GM19438 (cell line): ENCODE results near the gene BTBD9.

Experiments
- ATAC-seq: cut with Tn5 transposase; IDR thresholded peaks from one replicate; pipeline ENCODE4 v1.9.1; 2021; ENCODE audit warnings: low read depth; ENCODE audit not compliant: unreplicated experiment

Gene BTBD9

DNA sequence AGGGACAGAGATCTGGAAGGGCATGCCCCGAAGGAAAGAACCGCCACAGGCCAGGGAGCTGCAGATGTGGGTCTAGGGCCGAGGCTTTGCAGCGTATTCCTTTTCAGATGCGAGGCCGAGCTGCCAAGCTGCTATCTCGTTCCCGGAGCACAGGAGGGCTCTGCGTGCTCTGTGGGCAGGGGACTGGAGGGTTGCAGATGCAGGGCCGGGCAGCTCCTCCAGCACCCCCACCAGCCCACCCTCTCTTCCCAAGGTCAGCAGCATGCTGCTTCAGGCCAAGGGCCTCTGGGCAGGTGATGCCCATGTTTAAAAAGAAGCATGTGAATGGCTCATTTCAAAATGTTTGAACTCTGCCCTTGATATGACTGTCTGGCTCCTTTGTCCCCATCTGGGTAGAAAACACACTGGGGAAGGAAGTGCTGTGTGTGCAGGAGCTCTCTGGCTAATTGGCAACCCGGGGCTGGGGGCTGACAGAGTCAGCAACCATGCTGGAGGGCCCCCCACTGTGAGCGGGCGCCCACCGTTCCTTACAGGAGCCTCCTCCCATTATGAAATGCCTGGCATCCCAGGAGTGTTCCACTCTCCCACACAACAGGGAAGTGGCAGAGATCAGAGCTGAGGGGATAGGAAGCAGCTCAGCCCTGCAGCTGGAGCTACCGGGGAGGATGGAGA lies 466.9 kb downstream of the BTBD9 start:
- no peak for ATAC-seq

DNA sequence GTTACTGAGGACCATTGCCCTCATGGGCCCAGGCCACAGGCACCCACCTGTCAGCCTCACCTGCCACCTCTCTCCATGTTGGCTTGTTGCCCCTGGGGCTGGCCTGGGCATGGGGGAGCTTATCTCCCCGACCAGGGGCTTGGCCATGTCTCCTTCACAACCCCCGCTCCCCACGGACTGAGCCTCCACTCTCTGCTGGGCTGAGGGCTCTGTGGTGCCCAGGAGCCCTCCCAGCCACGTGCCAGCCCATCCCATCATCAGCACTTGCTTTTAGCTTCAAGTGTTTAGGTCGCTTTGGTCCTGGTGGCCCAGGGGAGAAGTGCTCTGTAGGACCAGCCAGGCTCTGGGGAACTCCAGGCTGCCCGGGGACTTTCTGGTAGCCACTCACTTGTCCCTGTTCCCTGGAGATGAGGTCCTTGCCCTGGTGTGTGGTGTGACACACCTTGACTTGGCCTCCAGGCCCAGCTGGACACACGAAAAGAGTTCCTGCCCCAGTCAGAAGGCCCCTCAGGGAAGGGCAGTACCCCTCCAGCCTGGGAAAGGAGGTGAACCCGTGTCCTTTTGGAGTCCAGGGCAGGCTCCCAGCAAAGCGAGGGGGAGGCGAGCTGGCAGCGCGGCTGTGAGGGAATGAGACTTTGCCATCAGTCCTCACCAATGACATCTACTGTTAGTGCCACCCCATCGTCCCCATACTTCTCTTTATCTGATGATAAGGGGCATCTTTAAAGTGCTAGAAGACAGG lies 467.6 kb downstream of the BTBD9 start:
- no peak for ATAC-seq

DNA sequence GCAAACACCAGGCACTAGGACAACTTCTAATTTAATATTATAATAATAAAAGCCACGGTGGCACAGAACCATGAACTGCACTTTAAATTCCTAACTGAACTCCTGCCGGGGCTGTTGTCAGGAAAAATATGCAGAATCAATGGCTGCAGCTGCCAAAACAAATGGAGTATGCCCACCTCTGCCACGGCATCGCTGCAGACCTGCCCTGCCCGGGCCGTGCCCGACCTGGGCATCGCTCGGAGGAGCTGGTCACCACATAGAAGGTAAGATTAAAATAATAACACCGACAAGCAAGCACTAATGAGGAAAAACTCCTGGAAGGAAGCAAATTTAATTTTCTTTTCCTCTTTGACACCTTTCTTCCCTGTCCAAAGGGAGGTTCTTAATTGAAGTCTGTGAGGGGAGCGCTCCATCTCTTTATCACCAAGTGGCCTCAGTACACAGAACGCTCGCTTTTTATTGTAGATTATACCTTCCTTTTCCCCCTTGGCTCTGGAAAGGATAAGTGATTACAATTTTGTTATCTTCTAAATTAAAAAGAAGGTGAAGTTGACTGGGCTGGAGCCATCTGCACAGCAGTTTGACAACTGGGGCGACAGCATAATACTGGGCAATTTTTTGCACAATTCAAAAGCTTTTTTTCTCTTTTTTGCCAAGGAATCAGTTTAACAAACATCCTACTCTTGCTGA lies 468.9 kb downstream of the BTBD9 start:
- ATAC-seq, result no peak

DNA sequence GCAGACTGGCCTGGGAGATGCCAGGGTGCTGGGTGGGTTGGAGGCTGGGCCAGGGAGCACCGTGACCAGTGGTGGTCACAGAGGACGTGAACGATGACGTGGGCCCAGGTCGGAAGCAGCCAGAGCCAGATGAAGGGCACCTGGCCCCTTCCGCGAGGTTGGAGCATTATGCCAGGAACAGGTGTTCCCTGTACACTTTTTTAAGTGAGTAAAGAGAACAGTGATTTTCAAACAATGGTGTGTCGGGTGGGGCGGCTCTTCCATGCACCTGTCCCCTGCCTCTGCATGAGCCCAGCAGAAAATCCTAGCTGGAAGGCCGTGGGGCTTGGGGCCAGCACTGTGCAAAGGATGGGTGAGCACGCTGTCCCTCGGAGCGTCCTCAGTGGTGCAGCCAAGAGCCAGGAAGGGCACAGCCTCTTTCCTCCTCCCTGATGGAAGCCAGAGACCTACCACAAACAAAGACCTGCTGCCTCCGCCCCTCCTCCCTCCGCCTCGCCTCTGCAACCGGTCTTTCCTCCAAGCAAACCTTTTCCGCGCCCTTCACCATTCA lies 469.7 kb downstream of the BTBD9 start:
- no peak for ATAC-seq

DNA sequence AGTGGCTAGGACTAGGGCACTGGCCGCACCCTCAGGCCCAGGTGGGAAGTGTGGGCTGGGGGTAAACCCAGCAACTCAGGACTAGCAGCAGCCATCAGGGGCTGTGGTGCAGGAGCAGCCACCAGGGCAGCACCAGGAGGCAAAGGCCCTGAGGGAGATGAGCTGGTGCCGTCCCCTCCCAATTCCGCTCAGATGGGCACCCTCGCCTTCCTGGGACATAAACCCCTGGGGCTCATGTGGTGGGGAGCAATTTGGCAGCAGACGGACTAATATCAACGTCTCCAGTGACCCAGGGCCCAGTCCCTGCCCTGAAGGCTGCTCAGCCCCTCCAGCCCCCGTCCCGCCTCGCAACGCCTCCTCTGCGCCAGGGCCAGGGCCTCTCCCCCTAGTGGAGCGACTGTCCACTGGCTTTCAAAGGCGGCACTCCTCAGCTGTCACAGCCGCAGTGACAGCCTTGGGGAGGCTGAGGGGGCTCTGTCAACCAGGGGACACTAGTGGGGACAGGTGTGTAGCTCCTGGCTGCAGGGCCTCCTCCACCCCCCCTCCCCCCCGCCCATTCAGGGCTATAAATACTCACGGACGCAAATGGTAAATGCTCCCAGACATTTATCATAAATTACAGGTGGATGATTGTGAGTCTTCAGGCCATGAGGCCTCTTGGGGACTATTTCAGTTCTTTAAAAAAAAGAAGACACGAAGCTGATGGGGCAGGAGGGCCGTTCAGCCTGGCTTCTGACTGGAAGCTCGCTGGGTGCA lies 470.3 kb downstream of the BTBD9 start:
- ATAC-seq, result no peak

DNA sequence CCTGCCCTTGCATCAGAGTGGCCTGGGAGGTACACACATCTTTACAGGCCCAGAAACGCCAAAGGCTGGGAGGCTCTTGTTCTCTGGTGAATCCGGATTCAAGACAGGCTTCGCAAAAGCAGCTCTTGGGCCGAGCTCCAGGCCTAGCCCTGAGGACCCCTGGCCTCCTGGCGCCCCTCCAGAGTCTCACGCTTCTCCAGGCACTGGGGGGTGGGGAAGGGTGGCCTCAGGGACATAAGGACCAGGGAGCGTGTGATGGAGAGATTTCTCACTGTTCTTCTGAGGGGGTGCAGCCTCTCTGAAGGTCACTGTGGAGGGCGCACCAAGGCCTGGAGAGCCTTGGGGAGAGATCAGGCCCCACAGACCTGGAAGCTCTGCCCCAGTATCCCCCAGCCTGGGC lies 471.0 kb downstream of the BTBD9 start:
- ATAC-seq, result no peak

DNA sequence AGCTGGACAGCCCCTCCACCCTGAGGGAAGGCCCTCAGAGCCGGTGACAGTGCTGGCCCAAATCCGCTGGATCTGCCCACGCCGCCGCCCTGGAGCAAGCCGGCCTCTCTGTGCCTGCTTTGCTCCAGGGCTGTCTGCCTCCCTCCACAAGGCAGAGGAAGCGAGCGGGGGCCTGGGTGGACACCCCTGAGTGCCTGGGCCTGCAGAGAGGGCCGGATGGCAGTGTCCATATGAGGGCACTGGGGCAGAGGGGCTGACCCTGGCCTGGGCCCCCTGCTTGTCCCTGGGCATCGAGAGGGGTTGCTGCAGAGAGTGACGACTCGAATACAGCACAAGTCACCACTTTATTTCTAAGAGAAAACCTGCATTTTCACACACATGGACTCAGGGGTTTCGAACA lies 471.6 kb downstream of the BTBD9 start:
- no peak for ATAC-seq

DNA sequence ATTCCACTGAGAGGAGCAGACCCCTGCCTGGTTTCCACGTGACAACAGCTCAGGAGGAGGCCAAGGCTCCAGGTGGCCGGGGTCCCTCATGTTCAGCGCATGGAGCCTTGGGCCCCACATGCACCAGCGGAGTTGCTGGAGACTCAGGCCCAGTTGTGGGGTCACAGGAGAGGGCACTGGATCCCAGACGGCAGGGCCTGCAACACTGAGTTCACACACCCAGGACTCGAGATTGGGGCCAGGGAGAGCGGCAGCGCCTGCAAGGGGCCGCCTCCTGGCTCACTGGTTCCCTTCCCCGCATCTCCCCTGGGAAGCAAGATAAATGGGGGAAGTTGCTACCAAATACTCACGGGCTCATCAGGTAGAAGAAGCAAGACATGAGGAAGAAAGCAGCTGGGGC lies 472.1 kb downstream of the BTBD9 start:
- no peak for ATAC-seq

DNA sequence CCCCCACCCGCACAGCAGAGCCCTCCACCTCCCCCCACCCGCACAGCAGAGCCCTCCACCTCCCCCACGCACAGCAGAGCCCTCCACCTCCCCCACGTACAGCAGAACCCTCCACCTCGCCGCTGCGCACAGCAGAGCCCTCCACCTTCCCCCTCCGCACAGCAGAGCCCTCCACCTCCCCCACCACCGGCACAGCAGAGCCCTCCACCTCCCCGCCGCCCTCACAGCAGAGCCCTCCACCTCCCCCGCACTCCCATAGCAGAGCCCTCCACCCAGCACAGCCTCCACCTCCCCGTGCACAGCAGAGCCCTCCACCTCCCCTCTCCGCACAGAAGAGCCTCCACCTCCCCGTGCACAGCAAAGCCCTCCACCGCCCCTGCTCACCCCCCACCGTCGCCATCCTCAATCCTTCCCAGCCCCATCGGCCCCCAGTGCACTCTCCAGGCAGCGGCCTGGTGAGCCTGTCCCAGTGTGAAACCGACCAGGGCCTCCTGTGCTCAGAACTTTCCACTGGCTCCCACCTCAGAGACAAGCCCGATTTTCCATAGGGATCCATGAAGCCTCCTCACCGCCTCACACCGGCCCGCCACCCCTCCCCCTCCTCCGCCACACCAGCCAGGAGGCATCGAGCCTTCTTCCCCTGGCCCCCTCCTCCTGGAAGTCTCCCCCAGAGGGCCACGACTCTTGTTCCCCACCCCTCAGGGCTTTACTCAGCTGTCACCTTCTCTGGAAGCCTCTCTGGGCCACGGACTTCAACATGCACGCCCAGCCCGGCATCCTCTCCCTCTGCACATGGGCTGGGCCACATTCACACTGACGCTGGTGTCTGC lies 473.1 kb downstream of the BTBD9 start:
- no peak for ATAC-seq

DNA sequence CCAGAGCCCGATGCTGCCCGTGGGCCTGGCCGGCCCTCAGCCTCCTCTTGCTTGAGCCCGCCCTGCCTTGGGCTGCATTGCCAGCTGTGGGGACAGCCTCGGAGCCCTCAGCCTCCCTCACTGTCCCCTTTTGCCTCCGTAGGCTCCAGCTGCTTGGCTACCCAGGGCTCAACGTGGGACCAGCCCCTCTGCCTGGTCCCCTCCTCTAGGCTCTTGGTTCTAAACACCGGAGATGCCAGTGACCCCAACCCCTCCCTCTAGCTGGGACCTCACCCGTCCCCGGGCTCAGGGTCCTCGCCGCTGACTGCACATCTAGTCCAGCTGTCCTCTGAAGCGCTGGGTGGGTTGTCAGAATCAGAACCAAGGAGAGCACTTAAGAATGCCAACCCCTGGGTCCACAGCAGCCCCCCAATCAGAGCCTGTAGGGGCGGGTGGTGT lies 475.0 kb downstream of the BTBD9 start:
- ATAC-seq, result no peak

DNA sequence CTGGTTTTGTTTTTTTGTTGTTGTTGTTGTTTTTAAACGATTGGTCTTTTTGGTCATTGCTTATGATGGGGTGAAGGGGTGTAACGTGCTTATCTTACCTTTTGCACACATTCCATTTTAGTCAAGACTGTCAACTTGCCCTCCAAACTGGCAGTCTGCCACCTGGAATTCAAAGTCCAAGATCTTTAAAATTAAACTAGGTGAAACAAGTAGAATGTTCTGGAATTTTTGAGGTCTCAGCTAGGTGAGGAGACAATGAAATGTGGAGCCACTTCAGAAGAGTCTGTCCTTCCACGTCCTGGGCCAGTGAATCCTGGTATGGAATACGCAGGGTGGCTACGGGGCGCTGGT lies 475.6 kb downstream of the BTBD9 start:
- no peak for ATAC-seq

DNA sequence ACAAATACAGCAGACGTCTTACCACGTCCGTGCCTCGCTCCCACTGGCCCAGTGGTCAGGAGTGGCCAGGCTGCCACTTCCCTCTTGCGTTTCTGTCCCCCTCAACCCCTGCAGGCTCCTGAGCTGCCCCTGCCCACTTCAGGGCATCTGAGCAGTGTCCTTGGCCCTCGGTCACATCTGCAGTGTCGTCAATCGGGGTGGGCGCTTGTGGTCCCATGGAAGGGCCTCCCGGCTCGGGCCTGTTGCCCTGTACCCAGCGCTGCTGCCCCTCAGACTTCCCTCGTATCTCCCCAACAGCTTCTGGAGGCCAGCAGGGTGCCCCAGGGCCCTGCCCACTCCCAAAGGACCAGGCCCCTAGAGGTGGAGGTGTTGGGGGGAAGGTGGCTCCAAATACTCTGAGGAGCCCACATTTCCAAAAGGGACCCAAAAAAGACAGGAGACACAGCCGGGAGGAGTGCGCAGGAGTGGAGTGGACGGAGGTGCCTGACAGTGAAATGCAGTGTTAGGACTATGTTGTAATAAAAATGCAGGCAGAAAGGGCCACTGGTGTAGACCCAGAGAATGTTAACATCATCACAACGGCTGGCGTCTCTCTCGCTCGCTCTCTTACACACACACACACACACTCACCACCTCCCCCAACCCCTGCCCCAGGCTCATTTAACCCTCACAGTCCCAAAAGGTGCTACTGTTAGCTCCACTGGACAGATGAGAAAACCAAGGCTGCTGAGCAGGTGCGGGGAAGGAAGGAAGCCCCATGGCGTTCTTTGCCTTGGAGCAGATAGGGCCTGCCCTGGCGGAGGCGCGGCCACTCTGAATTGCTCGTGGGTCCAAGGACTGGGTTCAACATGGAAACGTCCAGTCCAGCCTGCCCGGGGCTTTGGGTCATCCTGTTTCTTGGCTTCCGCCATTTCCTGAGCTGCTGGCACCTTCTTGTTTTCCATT lies 476.3 kb downstream of the BTBD9 start:
- no peak for ATAC-seq

DNA sequence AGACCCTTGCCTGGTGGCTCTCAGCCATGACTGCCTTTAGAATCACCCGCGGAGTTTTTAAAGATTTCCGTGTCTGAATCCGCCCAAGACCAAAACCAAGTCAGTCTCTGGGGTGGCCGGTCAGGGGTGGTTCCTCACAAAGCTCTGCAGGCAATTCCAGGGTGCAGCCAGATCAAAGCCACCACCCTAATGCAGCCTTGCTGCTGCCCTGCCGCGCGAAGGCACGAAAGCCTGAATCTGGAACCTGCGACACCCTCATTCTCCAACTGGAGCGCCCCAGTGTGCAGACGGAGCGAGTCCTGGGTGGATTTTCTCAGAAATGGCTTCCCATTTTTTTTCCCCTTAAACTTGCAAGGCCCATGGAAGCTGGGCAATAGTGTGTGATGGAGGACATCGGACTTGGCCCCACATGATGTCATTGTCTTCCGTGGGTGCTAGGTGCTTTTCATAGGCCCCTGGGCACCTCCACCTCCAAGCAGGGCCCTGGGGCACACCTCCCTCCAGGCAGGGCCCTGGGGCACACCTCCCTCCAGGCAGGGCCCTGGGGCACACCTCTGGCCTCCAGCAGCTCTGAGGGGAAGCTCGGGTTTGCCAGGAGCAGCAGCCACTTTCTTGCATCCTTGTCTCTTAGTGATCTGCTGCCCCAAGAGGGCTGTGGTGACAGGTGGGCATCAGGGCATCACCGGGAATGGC lies 477.1 kb downstream of the BTBD9 start:
- no peak for ATAC-seq

DNA sequence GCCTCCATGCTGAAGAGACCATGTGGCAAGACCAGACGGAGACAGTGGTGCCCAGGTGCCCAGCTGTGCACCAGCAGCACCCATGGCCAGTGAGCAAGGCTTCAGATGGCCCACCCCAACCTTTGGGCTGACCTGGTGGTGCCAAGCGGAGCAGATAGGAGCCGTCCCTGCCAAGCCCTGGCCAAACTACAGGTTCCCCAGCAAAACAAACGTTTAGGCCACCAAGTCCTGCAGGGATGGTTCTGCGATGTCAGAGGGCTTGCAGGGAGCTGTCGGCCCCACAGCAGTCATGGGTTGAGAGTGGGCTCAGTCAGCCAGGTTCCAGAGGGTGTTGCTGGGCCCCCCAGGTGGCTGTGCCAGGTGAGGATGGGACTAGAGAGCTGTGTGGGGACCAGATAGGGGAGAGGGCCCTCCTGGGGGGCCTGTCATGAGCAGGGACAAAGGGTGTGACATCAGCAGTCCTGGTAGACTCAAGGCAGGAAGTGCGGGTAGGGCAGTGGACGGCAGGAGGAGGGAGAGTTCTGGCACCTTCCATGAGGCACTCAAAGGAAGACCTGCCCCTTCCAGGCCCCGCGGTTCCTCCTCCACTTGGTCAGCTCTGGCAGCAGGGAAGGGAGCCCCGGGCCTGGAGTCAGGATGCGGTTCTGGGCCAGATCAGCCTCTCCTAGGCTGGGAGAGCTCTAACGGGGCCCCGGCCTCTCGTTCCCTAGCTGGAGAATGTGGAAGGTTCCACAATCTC lies 477.8 kb downstream of the BTBD9 start:
- no peak for ATAC-seq

DNA sequence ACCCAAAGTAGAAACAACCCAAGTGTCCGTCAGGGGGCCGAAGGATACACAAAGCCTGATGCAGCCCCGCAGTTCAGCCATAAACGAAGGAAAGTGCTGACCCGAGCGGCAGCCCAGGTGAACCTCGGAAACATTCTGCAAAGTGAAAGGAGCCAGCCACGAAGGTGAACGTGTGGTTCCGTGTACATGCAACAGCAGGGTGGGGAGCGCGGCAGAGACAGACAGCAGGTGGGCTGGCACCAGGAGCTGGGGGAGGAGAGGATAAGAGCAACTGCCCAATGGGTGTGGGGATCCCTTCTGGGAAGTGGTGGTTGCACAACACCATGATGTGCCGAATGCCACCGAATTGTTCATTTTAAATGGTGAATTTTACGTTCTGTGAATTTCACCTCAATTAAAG lies 478.4 kb downstream of the BTBD9 start:
- no peak for ATAC-seq

DNA sequence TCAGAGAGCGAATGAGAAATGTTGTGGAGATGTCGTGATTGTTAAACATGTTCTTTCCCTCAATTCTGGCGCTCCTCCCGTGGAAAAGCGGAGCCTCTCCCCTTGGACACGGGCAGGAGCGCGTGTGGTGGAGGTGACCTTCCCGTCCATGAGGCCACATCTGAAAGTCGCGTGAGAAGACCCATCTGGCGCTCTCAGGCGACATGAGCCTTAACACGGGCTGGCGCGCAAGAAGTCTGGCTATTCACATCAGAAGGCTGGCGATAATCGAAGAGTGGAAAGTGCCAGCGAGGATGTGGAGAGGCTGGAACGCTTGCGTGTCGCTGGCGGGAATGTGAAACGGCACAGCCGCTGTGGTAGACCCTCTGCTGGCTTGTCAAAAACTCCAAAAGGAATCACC lies 478.9 kb downstream of the BTBD9 start:
- no peak for ATAC-seq

DNA sequence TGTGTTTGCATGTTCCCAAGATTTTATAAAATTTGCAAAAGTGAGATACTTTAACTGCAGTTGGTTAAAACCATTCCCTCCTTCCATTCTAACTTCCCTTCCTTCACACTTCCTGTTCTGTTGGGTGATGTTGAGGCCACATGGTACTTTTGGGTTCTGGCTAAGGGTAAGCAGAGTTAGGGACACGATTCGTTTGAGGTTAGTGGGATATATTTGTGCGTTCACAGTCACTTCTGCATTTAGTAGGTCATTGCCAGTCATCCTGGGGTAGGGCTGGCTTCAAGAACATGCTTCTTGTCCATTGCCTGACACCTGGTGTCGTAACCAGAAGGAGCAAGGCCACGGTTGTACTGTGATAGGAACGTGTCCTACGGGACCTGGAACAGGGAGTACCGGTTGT lies 480.1 kb downstream of the BTBD9 start:
- ATAC-seq, result no peak
